GM12892 (cell line): ENCODE data around the gene LRP2BP.
A peak's percentile ranks its signal among the peaks of the same experiment; 100 is the strongest.
"Not testable (repeated sequence)": the region's sequence is repeated elsewhere in the genome, so short reads cannot be mapped to it uniquely, and the experiment has no call there.

Source experiments
- DNase-seq: peaks from one replicate; pipeline ENCODE4 v3.0.0; 2011; ENCODE audit not compliant: insufficient read length
- FAIRE-seq: peaks from 2 replicates; lab custom pipeline; 2011; peaks lifted over from hg19 to GRCh38; lab: Jason Lieb, UNC
- POLR2A ChIP-seq: IDR thresholded peaks from 2 replicates; pipeline ENCODE4 v1.6.1; 2011; ENCODE audit warnings: low read depth, low read length, control low read depth
- POLR2AphosphoS5 ChIP-seq: IDR thresholded peaks from 2 replicates; pipeline ENCODE4 v1.6.1; 2011; ENCODE audit warnings: low read depth, low read length, control low read depth
- TAF1 ChIP-seq: IDR thresholded peaks from 2 replicates; pipeline ENCODE4 v1.6.1; 2011; ENCODE audit warnings: low read depth, mild to moderate bottlenecking, control low read depth, low read length, borderline replicate concordance

The LRP2BP gene

GRCh38 chr4:185332575-185333464 lies 62.9 kb downstream of the LRP2BP start:
- DNase-seq (no peak), FAIRE-seq (peak; percentile 80)
- TF ChIP-seq POLR2A (no peak), POLR2AphosphoS5 (no peak), TAF1 (no peak)

GRCh38 chr4:185329879-185330510 lies 65.7 kb downstream of the LRP2BP start:
- FAIRE-seq, result peak; percentile 33
- not testable (repeated sequence) for DNase-seq

DNA sequence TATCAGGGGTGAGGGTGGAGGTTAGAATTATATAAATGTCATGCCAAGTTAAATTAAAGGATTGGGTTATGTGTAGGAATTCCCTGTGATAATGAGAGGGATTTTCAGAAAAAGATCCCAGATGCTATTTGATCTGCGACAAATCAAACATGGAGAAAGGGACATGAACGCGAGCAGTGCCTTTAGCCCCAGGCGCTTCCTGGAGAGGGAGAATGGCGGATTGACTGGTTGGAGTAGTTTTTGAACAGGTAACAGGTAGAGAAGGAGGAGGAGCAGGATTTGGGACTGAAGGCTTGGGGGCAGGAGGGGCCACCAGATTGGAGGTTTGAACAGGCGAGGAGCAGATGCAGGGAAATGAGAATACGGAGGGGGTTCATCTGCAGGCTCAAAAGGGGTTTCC lies 67.1 kb downstream of the LRP2BP start:
- DNase-seq (no peak), FAIRE-seq (no peak)
- TF ChIP-seq POLR2AphosphoS5, result no peak
- TF ChIP-seq TAF1, result no peak
- no peak for TF ChIP-seq POLR2A

DNA sequence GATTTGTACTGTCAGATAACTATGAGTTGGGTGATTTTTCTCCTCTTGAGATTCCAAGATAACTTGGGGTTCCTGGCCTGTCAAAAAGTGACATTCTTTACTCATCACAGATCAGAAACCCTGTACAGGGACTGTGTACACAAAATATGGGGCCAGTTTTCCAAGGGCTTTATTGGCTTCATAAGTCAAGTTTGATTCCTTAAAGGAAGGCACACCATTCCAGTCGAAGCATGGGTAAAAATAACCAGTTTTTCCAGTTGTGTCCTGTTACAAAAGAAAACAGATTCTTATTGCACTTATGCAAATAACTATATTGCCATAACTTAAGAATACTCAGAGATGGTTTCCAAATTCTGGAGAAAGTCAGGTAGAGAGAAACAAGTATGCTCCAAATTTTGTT lies 70.0 kb downstream of the LRP2BP start:
- not testable (repeated sequence) for DNase-seq, FAIRE-seq

- DNase-seq, FAIRE-seq: not testable (repeated sequence)
Measured at GRCh38 chr4:185324361-185324760, 71.4 kb downstream of the LRP2BP start.

DNA sequence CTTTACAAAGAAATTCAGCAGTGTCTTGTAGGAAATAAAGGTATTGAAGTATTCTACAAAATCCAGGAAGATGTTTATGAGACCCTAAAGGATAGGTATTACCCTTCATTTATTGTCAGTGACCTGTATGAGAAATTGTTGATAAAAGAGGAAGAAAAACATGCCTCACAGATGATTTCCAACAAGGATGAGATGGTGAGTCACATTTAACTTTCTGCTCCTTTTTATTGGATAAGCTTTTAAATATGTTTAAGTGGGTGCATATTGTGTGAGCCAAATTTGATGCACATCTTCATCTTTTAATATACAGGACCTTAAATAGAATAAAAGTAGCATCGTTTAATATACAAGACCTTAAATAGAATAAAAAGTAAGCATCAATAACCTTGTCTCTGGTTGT lies 72.1 kb downstream of the LRP2BP start:
- TF ChIP-seq POLR2A (no peak), TAF1 (no peak), POLR2AphosphoS5 (no peak)
- no peak for DNase-seq
- no peak for FAIRE-seq

DNA sequence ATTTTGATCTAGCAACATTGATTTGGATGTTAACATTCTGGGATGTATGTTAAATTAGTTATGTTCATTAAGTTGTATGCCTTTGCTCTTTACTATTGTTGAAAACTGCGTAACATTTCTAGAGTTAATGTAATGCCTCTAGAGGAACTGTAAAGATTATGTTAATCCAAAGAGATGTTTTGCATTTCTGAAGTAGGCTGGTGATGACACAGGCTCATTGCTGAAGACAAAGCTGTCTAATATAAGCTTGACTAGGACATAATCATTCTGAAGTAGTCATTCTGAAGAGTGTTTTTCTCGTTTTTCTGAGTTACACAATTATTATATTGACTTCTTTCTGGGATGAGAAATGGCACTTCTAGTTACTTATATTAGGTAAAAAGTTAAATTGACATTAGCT lies 72.9 kb downstream of the LRP2BP start:
- no peak for DNase-seq
- no peak for FAIRE-seq

GRCh38 chr4:185318679-185319078 lies 77.0 kb downstream of the LRP2BP start:
- FAIRE-seq, result peak; percentile 5
- no peak for DNase-seq

More for the DNA sequence above, 72.9 kb downstream of the LRP2BP start:
- TF ChIP-seq POLR2AphosphoS5, result no peak
- TF ChIP-seq TAF1, result no peak
- TF ChIP-seq POLR2A, result no peak

GRCh38 chr4:185317880-185318279 lies 77.8 kb downstream of the LRP2BP start:
- DNase-seq (no peak), FAIRE-seq (no peak)
- TF ChIP-seq TAF1, result no peak
- no peak for TF ChIP-seq POLR2A
- no peak for TF ChIP-seq POLR2AphosphoS5

More at GRCh38 chr4:185318679-185319078, 77.0 kb downstream of the LRP2BP start:
- TF ChIP-seq TAF1 (no peak), POLR2AphosphoS5 (no peak), POLR2A (no peak)

- not testable (repeated sequence) for DNase-seq
- peak; percentile 63 for FAIRE-seq
Measured at GRCh38 chr4:185317462-185317861, 78.3 kb downstream of the LRP2BP start.
